ENCODE data around the gene CABLES1. TPM values are rescaled to one million over a fixed set of nuclear protein-coding genes. Genes with fewer than 3 reads are reported as not detected.
"Not testable (repeated sequence)": the region's sequence is repeated elsewhere in the genome, so short reads cannot be mapped to it uniquely, and the experiment has no call there.

CABLES1 gene
- total and polyA plus RNA-seq, 7 experiments from 2014 or later: 0.11 to 5.7 (median 0.58) TPM; not detected in 3

DNA sequence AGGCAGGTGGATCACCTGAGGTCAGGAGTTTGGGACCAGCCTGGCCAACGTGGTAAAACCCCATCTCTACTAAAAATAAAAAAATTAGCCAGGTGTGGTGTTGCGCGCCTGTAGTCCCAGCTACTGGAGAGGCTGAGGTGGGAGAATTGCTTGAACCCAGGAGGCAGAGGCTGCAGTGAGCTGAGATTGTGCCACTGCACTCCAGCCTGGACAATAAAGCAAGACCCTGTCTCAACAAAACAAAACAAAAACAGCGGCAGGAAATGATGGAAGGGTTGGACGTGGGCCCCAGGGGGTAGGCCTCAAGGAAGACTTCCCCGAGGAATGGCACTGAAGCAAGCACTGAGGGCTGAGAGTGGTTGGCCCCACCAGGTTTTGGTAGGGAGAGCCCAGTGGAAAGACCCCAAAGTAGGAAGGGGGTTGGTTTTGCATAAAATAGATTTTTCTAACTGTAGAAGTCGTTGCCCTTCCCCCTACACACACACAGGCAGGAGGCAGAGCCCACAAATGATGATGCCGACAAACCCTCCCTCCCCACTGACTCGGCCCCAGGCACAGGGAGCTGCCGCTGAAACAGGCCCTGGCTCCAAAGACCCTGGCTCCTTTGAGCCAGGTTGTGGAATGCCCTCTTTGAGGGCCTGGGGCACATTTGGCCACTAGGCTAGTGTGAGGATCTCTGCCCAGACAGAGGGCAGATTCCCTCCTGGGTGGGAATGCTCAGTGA is 104.8 kb downstream of the CABLES1 start:
- Histone ChIP-seq H3K27ac (ENCODE audit: low read depth, low read length) (no peak overlapping the region), H3K9me3 (ENCODE audit: control insufficient read depth in 2 of 3, low read length in 3 of 3) (no peaks in the 10 kb centered on the region), H3K4me1 (ENCODE audit: control insufficient read depth in 2 of 2, insufficient read depth in 2 of 2, low read length in 2 of 2) (peaks cover 4 to 11% of the 10 kb centered on the region in 2 donors), H3K27me3 (ENCODE audit: control insufficient read depth in 2 of 2, insufficient read depth in 2 of 2, low read length in 2 of 2) (no peaks in the 10 kb centered on the region), H3K4me3 (ENCODE audit: low read length) (no peak overlapping the region), H3K36me3 (ENCODE audit: control insufficient read depth in 2 of 3, insufficient read depth in 3 of 3, low read length in 3 of 3) (no peaks in the 10 kb centered on the region)
- CTCF ChIA-PET: interaction anchor here (0.7 kb wide), 1 partner anchor 10 kb away, joined by 3 read pairs; no protein-coding TSS in a partner anchor
- Mint-ChIP-seq H3K4me3 (no peak overlapping the region), H3K4me1 (peaks cover 4 to 55% (median 17%) of the 10 kb centered on the region in 7 donors), H3K9me3 (peaks cover 0 to 3% (median 0%) of the 10 kb centered on the region in 11 donors), H3K27me3 (no peaks in the 10 kb centered on the region), H3K36me3 (peaks cover 0 to 5% (median 0%) of the 10 kb centered on the region in 5 donors), H3K27ac (peak overlapping the region in 1 of 9 donors; percentile 55)
- intact Hi-C loops (cut with micrococcal nuclease): loop anchor here in 1 of 2 donors (10.0 kb wide), 2 partner anchors 215 to 345 kb away; partner anchors contain the start of gene NPC1
- ATAC-seq (no peak), DNase-seq (no peak)
- POLR2A ChIA-PET: no interaction called here

DNA sequence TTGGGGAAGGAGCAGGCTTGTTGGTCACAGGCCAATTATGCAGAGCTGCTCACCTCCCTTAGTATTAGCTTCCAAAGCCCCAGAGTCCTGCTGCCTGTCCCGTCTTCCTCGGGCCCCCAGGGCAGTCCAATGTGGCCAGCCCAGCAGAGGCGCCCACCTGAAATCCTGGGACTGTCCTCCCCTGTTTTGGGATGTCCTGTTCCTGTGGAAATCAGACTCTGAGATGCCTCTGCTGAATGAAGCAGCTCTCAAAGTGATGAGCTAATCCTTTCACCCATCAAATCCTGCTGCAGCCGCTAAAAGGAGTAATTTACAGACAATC is 105.3 kb downstream of the CABLES1 start:
- DNase-seq (no peak), ATAC-seq (no peak)
- Mint-ChIP-seq H3K27me3 (no peaks in the 10 kb centered on the region), H3K4me3 (no peak overlapping the region), H3K36me3 (peaks cover 0 to 5% (median 0%) of the 10 kb centered on the region in 5 donors), H3K27ac (no peak overlapping the region), H3K9me3 (peaks cover 0 to 3% (median 0%) of the 10 kb centered on the region in 11 donors), H3K4me1 (peaks cover 4 to 50% (median 17%) of the 10 kb centered on the region in 7 donors)
- Histone ChIP-seq H3K4me3 (ENCODE audit: low read length) (no peak overlapping the region), H3K27ac (ENCODE audit: low read depth, low read length) (no peak overlapping the region), H3K36me3 (ENCODE audit: control insufficient read depth in 2 of 3, insufficient read depth in 3 of 3, low read length in 3 of 3) (no peaks in the 10 kb centered on the region), H3K4me1 (ENCODE audit: control insufficient read depth in 2 of 2, insufficient read depth in 2 of 2, low read length in 2 of 2) (peaks cover 4 to 11% of the 10 kb centered on the region in 2 donors), H3K9me3 (ENCODE audit: control insufficient read depth in 2 of 3, low read length in 3 of 3) (no peaks in the 10 kb centered on the region), H3K27me3 (ENCODE audit: control insufficient read depth in 2 of 2, insufficient read depth in 2 of 2, low read length in 2 of 2) (no peaks in the 10 kb centered on the region)
- ChIA-PET POLR2A (no interaction called here), CTCF (interaction anchor here (0.7 kb wide), 1 partner anchor 11 kb away, joined by 3 read pairs; no protein-coding TSS in a partner anchor)
- intact Hi-C loops (cut with micrococcal nuclease): no loop called here

DNA sequence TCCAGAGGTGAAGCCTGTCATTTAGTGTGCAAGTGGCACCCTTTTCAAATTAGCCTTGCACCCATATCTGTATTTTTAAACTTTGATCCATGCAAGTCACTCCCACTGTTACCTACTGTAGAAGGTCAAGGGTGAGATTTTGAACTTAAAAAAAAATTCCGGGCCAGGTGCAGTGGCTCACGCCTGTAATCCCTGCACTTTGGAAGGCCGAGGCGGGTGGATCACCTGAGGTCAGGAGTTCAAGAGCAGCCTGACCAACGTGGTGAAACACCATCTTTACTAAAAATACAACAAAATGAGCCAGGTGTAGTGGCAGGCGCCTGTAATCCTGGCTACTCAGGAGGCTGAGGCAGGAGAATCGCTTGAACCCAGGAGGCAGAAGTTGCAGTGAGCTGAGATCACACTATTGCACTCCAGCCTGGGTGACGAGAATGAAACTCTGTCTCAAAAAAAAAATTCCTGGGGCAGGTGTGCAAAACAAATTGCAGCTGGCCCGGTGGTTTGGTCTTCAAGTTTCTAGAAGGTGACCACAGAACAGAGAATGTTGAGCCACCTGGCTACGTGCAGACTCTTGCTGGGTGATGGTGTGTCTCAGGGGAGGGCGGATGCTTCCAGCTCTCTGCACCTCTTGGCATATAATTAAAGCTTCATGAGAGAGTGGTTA is 106.7 kb downstream of the CABLES1 start:
- POLR2A ChIA-PET; H3K27me3 Mint-ChIP-seq; intact Hi-C loops (cut with micrococcal nuclease); ATAC-seq; H3K27ac ChIP-seq (ENCODE audit: low read depth, low read length); H3K9me3 ChIP-seq (ENCODE audit: control insufficient read depth in 2 of 3, low read length in 3 of 3); DNase-seq; H3K36me3 ChIP-seq (ENCODE audit: control insufficient read depth in 2 of 3, insufficient read depth in 3 of 3, low read length in 3 of 3); H3K36me3 Mint-ChIP-seq; H3K4me3 ChIP-seq (ENCODE audit: low read length); H3K27ac Mint-ChIP-seq; H3K9me3 Mint-ChIP-seq; H3K4me3 Mint-ChIP-seq; H3K27me3 ChIP-seq (ENCODE audit: control insufficient read depth in 2 of 2, insufficient read depth in 2 of 2, low read length in 2 of 2): not testable (repeated sequence)
- H3K4me1 ChIP-seq (ENCODE audit: control insufficient read depth in 2 of 2, insufficient read depth in 2 of 2, low read length in 2 of 2): peaks cover 4 to 11% of the 10 kb centered on the region in 2 donors
- H3K4me1 Mint-ChIP-seq: peaks cover 4 to 39% (median 17%) of the 10 kb centered on the region in 7 donors
- CTCF ChIA-PET: interaction anchor here (0.6 kb wide), 1 partner anchor 116 kb away, joined by 3 read pairs; no protein-coding TSS in a partner anchor

DNA sequence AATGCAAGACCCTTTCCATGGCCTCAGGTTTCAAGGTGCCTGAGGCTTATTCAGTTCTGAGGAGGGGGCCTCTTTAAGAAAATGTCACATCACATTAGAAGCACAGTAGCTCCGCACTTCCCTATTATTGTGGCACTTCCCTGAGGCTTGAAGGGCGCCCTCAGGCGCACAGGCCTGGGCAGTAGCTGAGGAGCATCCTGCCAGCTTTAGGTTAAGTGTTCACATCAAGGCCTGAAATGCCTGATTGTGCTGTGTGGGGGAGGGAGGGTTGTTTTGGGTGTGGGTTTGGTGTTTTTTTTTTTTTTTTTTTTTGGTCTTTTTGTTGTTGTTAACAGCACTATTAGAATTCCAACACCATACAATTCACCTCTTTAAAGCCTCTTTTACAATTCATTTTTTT is 107.9 kb downstream of the CABLES1 start:
- H3K27me3 ChIP-seq (ENCODE audit: control insufficient read depth in 2 of 2, insufficient read depth in 2 of 2, low read length in 2 of 2): no peaks in the 10 kb centered on the region
- peaks cover 3 to 29% (median 10%) of the 10 kb centered on the region in 7 donors for H3K4me1 Mint-ChIP-seq
- DNase-seq (no peak), ATAC-seq (peak; percentile 77)
- no peak overlapping the region for H3K27ac ChIP-seq (ENCODE audit: low read depth, low read length)
- intact Hi-C loops (cut with micrococcal nuclease): no loop called here
- H3K9me3 ChIP-seq (ENCODE audit: control insufficient read depth in 2 of 3, low read length in 3 of 3): no peaks in the 10 kb centered on the region
- H3K36me3 Mint-ChIP-seq: peaks cover 0 to 5% (median 0%) of the 10 kb centered on the region in 5 donors
- no peak overlapping the region for H3K4me3 Mint-ChIP-seq
- H3K27ac Mint-ChIP-seq: no peak overlapping the region
- ChIA-PET POLR2A (no interaction called here), CTCF (no interaction called here)
- H3K4me3 ChIP-seq (ENCODE audit: low read length): no peak overlapping the region
- H3K4me1 ChIP-seq (ENCODE audit: control insufficient read depth in 2 of 2, insufficient read depth in 2 of 2, low read length in 2 of 2): peaks cover 4 to 7% of the 10 kb centered on the region in 2 donors
- peaks cover 0 to 3% (median 0%) of the 10 kb centered on the region in 11 donors for H3K9me3 Mint-ChIP-seq
- H3K27me3 Mint-ChIP-seq: no peaks in the 10 kb centered on the region
- H3K36me3 ChIP-seq (ENCODE audit: control insufficient read depth in 2 of 3, insufficient read depth in 3 of 3, low read length in 3 of 3): no peaks in the 10 kb centered on the region

DNA sequence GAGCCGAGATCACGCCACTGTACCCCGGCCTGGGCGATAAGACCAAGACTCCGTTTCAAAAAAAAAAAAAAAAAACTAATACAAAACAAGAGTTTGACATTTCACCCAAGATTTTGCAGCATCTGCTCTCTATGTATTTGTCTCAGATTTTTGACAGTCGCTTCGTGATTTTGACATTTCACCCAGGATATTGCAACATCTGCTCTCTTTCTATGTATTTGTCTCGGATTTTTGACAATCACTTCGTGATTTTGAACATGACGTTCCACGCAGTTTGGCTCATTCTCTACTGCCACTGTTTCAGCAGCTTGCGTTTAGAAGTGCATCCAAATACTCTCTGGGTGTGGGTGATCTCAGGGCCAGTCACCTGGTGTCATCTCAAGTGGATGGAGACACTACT is 108.5 kb downstream of the CABLES1 start:
- intact Hi-C loops (cut with micrococcal nuclease): no loop called here
- DNase-seq (no peak), ATAC-seq (no peak)
- no peak overlapping the region for H3K4me3 Mint-ChIP-seq
- ChIA-PET CTCF (no interaction called here), POLR2A (no interaction called here)
- Histone ChIP-seq H3K4me1 (ENCODE audit: control insufficient read depth in 2 of 2, insufficient read depth in 2 of 2, low read length in 2 of 2) (peaks cover 0 to under 1% of the 10 kb centered on the region in 2 donors), H3K4me3 (ENCODE audit: low read length) (no peak overlapping the region), H3K27ac (ENCODE audit: low read depth, low read length) (no peak overlapping the region), H3K27me3 (ENCODE audit: control insufficient read depth in 2 of 2, insufficient read depth in 2 of 2, low read length in 2 of 2) (no peaks in the 10 kb centered on the region), H3K9me3 (ENCODE audit: control insufficient read depth in 2 of 3, low read length in 3 of 3) (no peaks in the 10 kb centered on the region), H3K36me3 (ENCODE audit: control insufficient read depth in 2 of 3, insufficient read depth in 3 of 3, low read length in 3 of 3) (no peaks in the 10 kb centered on the region)
- H3K27me3 Mint-ChIP-seq: no peaks in the 10 kb centered on the region
- peaks cover 0 to 22% (median 4%) of the 10 kb centered on the region in 7 donors for H3K4me1 Mint-ChIP-seq
- peaks cover 0 to 3% (median 0%) of the 10 kb centered on the region in 11 donors for H3K9me3 Mint-ChIP-seq
- no peak overlapping the region for H3K27ac Mint-ChIP-seq
- peaks cover 0 to 5% (median 0%) of the 10 kb centered on the region in 5 donors for H3K36me3 Mint-ChIP-seq

DNA sequence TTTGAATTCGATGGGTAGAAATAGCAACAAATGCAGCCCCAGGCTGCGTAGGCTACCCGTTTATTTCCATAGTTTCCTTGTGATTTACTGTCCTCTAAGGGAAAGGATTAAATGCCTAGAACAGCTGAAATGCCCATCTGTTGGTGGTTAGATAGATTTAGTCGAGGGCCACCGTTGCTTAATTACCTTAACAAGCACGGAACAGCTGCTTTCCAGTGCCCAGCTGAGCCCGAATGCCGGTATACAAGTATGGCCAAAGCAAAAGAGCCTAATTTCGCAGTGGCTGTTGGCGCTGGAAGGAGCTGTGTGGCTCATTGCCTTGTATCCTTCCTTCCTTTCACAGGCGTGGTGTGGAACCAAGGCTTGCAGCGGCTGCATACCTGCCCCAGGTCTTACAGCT is 109.1 kb downstream of the CABLES1 start:
- peaks cover 0 to 2% (median 0%) of the 10 kb centered on the region in 5 donors for H3K36me3 Mint-ChIP-seq
- H3K27me3 Mint-ChIP-seq: peaks cover 0 to under 1% (median 0%) of the 10 kb centered on the region in 5 donors
- Histone ChIP-seq H3K36me3 (ENCODE audit: control insufficient read depth in 2 of 3, insufficient read depth in 3 of 3, low read length in 3 of 3) (no peaks in the 10 kb centered on the region), H3K9me3 (ENCODE audit: control insufficient read depth in 2 of 3, low read length in 3 of 3) (no peaks in the 10 kb centered on the region), H3K27ac (ENCODE audit: low read depth, low read length) (no peak overlapping the region), H3K27me3 (ENCODE audit: control insufficient read depth in 2 of 2, insufficient read depth in 2 of 2, low read length in 2 of 2) (no peaks in the 10 kb centered on the region), H3K4me3 (ENCODE audit: low read length) (no peak overlapping the region), H3K4me1 (ENCODE audit: control insufficient read depth in 2 of 2, insufficient read depth in 2 of 2, low read length in 2 of 2) (no peaks in the 10 kb centered on the region)
- DNase-seq: no peak
- peaks cover 0 to 2% (median 0%) of the 10 kb centered on the region in 11 donors for H3K9me3 Mint-ChIP-seq
- CTCF ChIA-PET: no interaction called here
- no peak overlapping the region for H3K27ac Mint-ChIP-seq
- intact Hi-C loops (cut with micrococcal nuclease): no loop called here
- peaks cover 0 to 18% (median 0%) of the 10 kb centered on the region in 7 donors for H3K4me1 Mint-ChIP-seq
- ATAC-seq: no peak
- no peak overlapping the region for H3K4me3 Mint-ChIP-seq
- POLR2A ChIA-PET: no interaction called here
